Camera-type eye (tissue), 1 donor: ENCODE results near the gene ALDH1A1. TPM values are rescaled to one million over a fixed set of nuclear protein-coding genes. Genes with fewer than 3 reads are reported as not detected.

ENCODE experiments used
- total RNA-seq: library from RNA; depleted of rRNA; stranded (reverse); fragments of >200 nt; gene quantifications from one replicate; pipeline ENCODE4 v1.2.3, GENCODE V29; 2014

Gene ALDH1A1
- 131 TPM for total RNA-seq

DNA sequence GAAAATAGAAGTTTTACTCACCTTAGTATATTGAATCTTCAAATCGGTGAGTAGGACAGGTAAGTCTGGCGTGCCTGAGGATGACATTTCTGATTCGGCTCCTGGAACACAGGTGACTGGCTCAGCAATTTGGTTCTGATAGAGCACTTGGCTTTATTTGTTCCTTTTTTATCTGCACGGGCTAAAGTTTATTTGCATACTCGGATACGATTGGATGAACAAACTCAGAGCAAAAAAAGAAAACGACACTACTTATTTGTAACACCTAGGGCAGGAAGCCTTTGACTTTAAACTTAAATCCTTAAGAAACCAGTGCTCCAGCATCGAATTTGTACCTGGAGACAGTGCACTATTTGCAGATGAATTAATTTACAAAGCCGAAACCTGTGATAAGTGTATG is at the start of gene ALDH1A1:
TSS of gene ALDH1A1 (minus strand) at position 140 of the 400 bp plus-strand sequence. CDS start at position 87, 53 bp downstream.

Other genes starting within 250 kb of the ALDH1A1 start
- gene ANXA1, start 198.8 kb upstream of the ALDH1A1 start, total RNA-seq: 153 TPM